ENCODE results near the gene NRAP. TPM values are rescaled to one million over a fixed set of nuclear protein-coding genes. Genes with fewer than 3 reads are reported as not detected.

Gene NRAP
- total RNA-seq, 1 experiment from 2014 or later, result not detected

DNA sequence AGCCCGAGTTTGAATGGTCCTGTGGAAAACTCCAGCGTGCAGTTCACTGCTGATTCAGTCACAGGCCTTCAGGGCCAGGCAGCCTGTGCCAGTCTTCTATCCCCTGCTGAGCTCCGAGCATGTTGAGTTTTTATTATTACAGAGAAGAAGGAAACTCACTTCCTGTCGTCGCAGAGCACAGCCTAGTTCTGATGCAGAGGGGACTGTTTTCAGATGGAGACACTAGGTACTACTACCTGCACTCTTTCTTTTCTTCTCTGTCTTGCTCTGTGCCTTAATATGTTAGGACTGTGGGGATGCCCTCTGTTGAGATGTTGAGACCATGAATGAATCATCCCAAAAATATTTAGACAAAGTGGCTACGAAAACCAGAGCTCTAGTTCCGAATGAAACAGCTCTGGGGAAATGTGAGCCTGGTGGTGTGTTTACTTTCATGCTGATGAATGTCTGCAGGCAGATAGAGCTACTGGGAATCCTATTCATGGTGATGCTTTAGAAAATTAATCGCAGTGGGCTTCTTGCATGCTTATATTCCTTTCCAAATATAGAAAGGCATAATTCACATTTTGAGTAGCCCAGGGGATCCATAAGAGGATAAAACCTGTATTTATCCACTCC lies 45.5 kb upstream of the NRAP start:
- H3K79me2 ChIP-seq (ENCODE audit: low read depth), result no peaks in the 10 kb centered on the region
- H3F3A ChIP-seq (ENCODE audit: insufficient read depth, low read depth), result no peaks in the 10 kb centered on the region
- H3K4me2 ChIP-seq, result no peak overlapping the region
- H3K27ac ChIP-seq, result no peak overlapping the region
- H3K4me3 ChIP-seq, result no peak overlapping the region
- no TSS peak for BruUV-seq (replicated peaks)
- H3K9me2 ChIP-seq (ENCODE audit: insufficient read depth), result no peaks in the 10 kb centered on the region
- H4K20me1 ChIP-seq (ENCODE audit: insufficient read depth), result no peaks in the 10 kb centered on the region
- H3K9me3 ChIP-seq (ENCODE audit: insufficient read depth, low read depth), result no peaks in the 10 kb centered on the region
- no peak for DNase-seq
- CTCF ChIA-PET, result no interaction called here
- no peak for TF ChIP-seq EZH2 (IDR thresholded peaks at IDR 0.05; ENCODE audit: low read depth)
- TF ChIP-seq, protein P1, sequence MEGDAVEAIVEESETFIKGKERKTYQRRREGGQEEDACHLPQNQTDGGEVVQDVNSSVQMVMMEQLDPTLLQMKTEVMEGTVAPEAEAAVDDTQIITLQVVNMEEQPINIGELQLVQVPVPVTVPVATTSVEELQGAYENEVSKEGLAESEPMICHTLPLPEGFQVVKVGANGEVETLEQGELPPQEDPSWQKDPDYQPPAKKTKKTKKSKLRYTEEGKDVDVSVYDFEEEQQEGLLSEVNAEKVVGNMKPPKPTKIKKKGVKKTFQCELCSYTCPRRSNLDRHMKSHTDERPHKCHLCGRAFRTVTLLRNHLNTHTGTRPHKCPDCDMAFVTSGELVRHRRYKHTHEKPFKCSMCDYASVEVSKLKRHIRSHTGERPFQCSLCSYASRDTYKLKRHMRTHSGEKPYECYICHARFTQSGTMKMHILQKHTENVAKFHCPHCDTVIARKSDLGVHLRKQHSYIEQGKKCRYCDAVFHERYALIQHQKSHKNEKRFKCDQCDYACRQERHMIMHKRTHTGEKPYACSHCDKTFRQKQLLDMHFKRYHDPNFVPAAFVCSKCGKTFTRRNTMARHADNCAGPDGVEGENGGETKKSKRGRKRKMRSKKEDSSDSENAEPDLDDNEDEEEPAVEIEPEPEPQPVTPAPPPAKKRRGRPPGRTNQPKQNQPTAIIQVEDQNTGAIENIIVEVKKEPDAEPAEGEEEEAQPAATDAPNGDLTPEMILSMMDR (conservative IDR thresholded peaks at IDR 0.05), result no peak
- no peak overlapping the region for H2AFZ ChIP-seq
- intact Hi-C loops (cut with micrococcal nuclease; ENCODE audit: unreplicated experiment), result loop anchor here (10.0 kb wide), 1 partner anchor 145 kb away; the partner anchor contains the start of genes DCLRE1A and NHLRC2
- H3K36me3 ChIP-seq (ENCODE audit: low read depth), result no peaks in the 10 kb centered on the region
- H3K4me1 ChIP-seq (replicated peaks; ENCODE audit: insufficient read depth), result no peaks in the 10 kb centered on the region
- no peaks in the 10 kb centered on the region for H3K27me3 ChIP-seq (ENCODE audit: insufficient read depth, low read depth)
- POLR2A ChIA-PET (ENCODE audit: unreplicated experiment), result no interaction called here

DNA sequence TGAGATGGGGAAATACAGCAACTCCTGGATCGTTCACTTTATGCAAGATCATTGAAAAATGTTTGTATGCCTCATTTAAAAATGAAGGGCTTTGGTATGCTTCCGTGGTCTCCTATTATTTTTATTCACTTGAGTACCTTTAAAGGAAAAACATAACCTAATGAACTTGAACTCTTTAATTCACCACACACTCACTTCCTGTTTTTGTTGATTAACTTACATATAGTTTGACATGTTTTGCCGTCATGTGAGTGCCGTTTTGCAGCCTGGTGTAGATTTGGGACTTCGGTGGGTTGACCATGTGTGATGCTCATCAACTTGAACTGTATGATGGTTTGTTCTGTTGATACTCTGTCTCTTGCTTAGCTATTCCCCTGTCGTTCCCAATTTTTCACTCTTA lies 44.8 kb upstream of the NRAP start:
- no peaks in the 10 kb centered on the region for H3K27me3 ChIP-seq (ENCODE audit: insufficient read depth, low read depth)
- H3K9me2 ChIP-seq (ENCODE audit: insufficient read depth), result no peaks in the 10 kb centered on the region
- ChIA-PET POLR2A (ENCODE audit: unreplicated experiment) (no interaction called here), CTCF (no interaction called here)
- H3K4me2 ChIP-seq, result no peak overlapping the region
- no peaks in the 10 kb centered on the region for H3F3A ChIP-seq (ENCODE audit: insufficient read depth, low read depth)
- no peak overlapping the region for H3K27ac ChIP-seq
- BruUV-seq (replicated peaks), result no TSS peak
- H3K9me3 ChIP-seq (ENCODE audit: insufficient read depth, low read depth), result no peaks in the 10 kb centered on the region
- H3K36me3 ChIP-seq (ENCODE audit: low read depth), result no peaks in the 10 kb centered on the region
- H4K20me1 ChIP-seq (ENCODE audit: insufficient read depth), result no peaks in the 10 kb centered on the region
- intact Hi-C loops (cut with micrococcal nuclease; ENCODE audit: unreplicated experiment), result loop anchor here (10.0 kb wide), 1 partner anchor 146 kb away; the partner anchor contains the start of genes DCLRE1A and NHLRC2
- TF ChIP-seq, protein P1 (conservative IDR thresholded peaks at IDR 0.05), result no peak
- no peak for TF ChIP-seq EZH2 (IDR thresholded peaks at IDR 0.05; ENCODE audit: low read depth)
- DNase-seq, result no peak
- H3K4me1 ChIP-seq (replicated peaks; ENCODE audit: insufficient read depth), result no peaks in the 10 kb centered on the region
- H3K79me2 ChIP-seq (ENCODE audit: low read depth), result no peaks in the 10 kb centered on the region
- no peak overlapping the region for H3K4me3 ChIP-seq
- H2AFZ ChIP-seq, result no peak overlapping the region

DNA sequence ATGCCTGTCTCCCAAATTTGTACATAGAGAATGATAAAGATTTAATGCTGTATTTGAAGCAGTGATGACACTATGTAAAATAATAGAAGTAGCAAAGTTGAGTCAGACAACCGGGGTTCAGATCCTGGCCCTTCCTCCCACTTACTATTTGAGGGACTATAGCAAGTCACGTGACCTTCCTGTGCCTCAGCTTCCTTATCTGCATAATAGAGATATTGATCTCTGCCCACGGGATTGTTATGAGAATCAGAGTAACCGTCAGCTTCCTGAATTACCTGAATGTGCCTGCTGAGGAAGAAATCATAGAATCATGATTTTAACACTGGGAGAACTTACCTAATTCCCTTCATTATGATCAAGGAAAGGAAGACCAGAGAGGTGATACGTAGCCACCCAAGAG lies 42.8 kb upstream of the NRAP start:
- POLR2A ChIA-PET (ENCODE audit: unreplicated experiment), result no interaction called here
- Histone ChIP-seq H3K79me2 (ENCODE audit: low read depth) (no peaks in the 10 kb centered on the region), H3K27me3 (ENCODE audit: insufficient read depth, low read depth) (no peaks in the 10 kb centered on the region), H3K9me2 (ENCODE audit: insufficient read depth) (no peaks in the 10 kb centered on the region), H3K36me3 (ENCODE audit: low read depth) (no peaks in the 10 kb centered on the region), H3K9me3 (ENCODE audit: insufficient read depth, low read depth) (no peaks in the 10 kb centered on the region), H4K20me1 (ENCODE audit: insufficient read depth) (no peaks in the 10 kb centered on the region), H3F3A (ENCODE audit: insufficient read depth, low read depth) (no peaks in the 10 kb centered on the region), H2AFZ (no peak overlapping the region), H3K4me2 (no peak overlapping the region), H3K27ac (no peak overlapping the region), H3K4me3 (no peak overlapping the region), H3K4me1 (replicated peaks; ENCODE audit: insufficient read depth) (no peaks in the 10 kb centered on the region)
- CTCF ChIA-PET, result no interaction called here
- DNase-seq, result no peak
- intact Hi-C loops (cut with micrococcal nuclease; ENCODE audit: unreplicated experiment), result loop anchor here (10.0 kb wide), 1 partner anchor 148 kb away; the partner anchor contains the start of genes DCLRE1A and NHLRC2
- TF ChIP-seq EZH2 (IDR thresholded peaks at IDR 0.05; ENCODE audit: low read depth), result no peak
- TF ChIP-seq, protein P1 (conservative IDR thresholded peaks at IDR 0.05), result no peak
- BruUV-seq (replicated peaks), result no TSS peak
